A172 (cell line): Measurements from ENCODE around the gene CDH22. TPM values are rescaled to one million over a fixed set of nuclear protein-coding genes. Genes with fewer than 3 reads are reported as not detected.

ENCODE experiments used
- DNase-seq: peaks from one replicate; pipeline ENCODE4 v3.0.0-alpha.2; 2015; ENCODE audit warnings: low spot score
- total RNA-seq: library from RNA; depleted of rRNA; stranded (reverse); fragments of >200 nt; shearing (Covaris generic); gene quantifications from 2 replicates; pipeline ENCODE4 v1.2.3, GENCODE V29; 2014; rRNA removed

The CDH22 gene, protein sequence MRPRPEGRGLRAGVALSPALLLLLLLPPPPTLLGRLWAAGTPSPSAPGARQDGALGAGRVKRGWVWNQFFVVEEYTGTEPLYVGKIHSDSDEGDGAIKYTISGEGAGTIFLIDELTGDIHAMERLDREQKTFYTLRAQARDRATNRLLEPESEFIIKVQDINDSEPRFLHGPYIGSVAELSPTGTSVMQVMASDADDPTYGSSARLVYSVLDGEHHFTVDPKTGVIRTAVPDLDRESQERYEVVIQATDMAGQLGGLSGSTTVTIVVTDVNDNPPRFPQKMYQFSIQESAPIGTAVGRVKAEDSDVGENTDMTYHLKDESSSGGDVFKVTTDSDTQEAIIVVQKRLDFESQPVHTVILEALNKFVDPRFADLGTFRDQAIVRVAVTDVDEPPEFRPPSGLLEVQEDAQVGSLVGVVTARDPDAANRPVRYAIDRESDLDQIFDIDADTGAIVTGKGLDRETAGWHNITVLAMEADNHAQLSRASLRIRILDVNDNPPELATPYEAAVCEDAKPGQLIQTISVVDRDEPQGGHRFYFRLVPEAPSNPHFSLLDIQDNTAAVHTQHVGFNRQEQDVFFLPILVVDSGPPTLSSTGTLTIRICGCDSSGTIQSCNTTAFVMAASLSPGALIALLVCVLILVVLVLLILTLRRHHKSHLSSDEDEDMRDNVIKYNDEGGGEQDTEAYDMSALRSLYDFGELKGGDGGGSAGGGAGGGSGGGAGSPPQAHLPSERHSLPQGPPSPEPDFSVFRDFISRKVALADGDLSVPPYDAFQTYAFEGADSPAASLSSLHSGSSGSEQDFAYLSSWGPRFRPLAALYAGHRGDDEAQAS
- total RNA-seq, result not detected in 2 replicates

DNA sequence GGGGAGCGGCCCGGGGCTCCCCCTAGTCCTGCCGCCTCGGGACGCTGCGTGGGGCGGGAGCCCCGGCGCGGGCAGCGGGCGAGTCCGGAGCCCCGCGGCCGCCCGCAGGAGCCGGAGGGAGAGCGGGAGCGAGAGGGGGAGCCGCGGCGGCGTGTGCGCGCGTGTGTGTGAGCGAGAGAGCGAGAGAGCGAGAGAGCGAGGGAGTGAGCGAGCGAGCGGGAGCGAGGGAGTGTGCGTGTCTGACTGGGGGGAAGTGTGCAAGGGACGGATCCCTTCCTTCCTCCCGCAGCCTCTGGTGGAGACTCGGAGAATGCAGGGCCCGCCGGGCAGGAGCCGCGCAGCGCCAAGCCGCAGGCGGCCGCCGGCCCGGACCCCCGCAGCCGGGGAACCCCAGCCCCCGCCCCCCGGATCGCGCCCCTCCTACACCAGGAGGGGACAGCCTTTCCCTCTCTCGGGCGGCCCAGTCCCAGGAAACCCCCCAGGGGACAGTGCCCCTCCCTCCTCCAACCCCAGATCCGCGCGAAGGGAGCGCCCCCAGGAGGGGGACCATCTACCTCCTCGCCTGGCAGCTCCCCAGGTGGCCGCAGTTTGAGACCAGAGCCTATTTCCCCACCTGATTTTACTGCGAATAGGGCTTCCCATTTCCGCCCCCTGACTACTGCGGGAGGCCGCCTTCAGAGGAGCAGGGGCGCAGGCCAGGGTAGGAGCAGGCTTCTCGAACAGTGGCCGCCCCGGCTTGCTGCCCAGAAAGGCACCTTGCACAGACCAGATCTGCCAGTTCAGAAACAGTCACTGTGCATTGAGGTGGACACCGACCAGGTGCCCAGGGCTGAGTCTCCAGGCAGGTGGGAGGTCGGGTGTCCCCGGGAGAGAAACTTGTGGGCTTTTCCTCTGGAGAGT, at the start of gene CDH22:
Gene CDH22 (minus strand): TSS at position 241 of the 900 bp plus-strand sequence. CDS start 57,204 bp downstream, outside the sequence.
- peak; percentile 30 for DNase-seq

DNA sequence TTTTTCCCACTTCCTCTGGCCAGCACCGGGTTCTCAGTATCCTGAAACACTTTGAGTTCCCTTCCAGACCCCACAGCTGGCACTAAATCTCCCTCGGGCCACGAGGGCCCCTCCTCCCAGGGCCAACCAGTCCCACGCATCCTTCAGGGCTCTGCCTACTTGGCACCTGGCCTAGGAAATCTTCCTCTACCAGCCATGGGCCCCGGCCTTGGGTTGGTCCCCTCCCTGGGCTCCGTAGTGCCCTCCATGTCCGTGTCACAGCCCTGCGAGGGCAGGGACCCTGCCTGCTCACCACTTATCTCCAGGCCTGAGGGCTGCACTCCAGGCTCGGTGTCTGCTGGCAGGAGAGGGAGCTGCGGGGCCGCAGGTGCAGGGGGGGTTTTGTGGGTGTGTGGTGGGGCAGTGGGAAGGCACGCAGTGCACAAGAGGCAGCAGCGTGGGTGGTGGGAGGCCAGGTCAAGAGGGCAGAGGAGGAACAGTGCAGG, 48.8 kb upstream of the CDH22 start:
- DNase-seq, result no peak

DNA sequence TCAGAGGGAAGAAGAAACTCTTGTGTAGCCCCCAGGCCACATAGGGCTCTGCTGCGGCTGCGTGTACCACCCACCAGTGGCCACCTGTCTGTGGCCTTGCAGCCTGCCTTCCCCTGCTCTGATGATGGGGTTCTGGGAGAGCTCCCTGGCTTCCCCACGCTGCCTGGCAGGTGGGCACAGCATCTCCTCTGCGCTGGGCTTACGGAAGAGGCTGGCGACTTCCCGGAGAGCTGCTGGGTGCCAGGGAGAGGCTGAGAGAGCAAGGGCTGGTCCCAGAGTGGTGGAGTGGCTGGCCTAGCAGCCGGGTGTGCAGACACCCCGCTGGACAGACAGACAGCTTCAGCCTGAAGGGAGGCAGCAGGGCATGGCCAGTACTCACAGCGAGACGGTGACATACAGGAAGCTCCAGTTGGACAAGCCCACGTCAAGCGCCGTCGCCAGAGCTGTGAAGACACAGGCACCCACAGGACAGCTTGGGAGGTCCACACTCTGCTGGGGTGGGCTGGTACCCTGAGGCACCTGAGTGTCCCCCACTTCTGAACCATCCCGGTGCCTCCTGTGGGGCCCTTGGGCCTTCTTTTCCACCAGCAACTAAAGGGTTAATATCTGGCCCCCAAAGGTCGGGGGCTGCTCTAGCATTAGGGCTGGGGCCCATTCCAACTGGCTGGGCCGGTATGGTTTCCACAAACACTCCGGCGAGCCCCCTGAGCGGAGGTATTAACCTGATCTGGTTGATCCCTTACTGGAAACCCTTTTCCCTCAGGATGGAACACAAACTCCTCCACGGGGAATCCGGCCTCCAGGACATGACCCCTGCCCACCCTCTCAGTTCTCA, 48.1 kb upstream of the CDH22 start:
- no peak for DNase-seq

DNA sequence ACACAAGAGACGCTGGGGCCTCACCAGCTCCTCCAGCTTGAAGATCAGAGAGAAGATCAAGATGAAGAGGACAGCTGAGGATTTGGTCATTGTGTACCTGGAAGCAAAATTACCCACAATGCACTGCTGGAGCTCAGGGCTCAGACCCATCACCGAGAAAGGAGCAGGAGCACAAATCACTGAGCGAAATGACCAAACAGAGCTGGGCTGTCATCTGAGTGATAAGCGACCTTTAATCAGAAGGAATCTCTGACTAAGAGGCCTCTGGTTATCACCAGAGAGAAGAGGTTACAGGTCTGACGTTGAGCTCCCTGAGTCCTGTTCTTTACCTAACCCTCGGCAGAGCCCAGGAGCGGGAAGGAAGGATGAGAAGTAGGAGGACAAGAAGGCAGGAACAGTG, 47.5 kb upstream of the CDH22 start:
- DNase-seq, result no peak

DNA sequence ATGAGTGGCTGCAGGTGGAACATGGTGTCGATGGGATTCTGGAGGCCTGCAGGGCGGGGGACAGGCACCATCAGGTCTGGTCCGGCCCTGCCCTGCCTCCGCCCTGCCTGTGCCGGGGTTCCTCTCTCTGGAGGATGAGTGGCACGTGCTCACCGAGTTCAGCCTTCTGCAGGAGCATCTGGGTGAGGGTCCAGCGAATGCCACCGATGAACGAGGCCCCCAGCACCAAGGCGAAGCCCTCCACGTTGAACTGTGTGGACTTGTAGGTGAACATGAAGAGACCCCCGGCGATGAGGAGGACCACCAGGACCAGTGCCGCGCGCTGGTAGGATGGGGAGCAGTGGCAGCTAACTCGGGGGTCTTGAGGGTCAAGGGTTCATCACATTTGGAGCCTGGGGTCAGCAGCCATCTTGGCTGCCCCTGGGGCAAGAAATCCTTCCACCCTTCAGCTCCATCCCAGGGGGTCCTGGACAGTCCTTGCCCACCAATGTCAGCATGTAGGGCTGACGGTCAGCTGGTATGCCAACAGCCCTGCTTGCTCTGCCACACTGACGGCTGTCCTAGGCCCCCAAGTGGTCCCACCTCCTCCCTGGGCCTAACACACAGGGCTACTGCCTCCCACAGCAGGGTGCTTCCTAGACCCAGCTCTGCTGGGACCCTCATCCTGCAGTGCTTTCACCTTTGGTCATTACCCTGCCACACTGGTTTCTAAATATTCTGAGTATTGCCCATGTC, 46.8 kb upstream of the CDH22 start:
- DNase-seq, result no peak

DNA sequence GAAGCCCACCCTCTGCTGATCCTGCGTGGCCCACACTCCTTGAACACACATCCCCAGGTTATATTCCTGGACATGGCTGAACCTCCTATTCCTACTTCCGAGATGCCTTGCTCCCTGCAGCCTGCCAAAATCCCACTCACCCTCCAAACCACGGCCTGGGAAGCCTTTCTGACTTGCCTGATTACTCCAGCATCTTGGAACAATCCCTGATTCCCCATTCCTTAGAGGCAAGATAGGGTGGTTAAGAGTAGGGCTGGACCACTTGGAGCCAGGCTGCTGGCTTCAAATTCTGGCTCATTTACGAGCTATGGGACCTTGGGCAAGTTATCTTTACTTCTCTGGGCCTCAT, 45.9 kb upstream of the CDH22 start:
- DNase-seq, result no peak

DNA sequence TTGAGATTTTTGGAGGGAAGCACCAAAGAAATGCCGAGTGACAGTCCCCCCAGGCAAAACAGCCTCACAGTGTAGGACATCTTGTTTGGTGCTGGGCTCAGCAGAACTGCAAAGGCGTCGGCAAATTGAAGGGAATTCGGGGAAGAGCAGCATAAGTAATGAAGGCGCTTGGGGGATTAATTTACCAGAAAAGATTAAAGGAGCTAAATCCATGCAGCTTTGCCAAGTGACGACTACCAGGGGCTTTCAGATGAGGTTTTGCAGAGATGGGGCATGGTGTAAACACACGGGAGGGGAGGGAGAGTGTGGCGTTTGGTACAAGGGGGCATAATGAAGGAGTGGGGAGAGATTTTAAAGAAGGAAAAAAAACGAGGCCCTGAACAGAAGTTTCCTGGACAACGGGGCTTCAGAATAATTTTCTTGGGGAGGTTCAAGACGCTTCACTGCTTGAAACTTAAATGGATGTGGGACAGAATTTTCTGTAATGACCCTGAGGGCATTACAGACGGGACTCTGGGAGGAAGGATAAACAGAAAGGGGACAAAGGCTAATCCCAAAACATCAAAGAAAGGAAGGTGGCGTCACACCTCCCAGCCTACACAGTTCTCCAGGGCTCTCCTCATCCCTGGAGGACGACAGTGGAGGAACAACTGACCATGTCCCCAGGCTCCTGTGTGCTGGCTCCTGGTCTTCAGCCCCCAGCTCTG, 45.4 kb upstream of the CDH22 start:
- DNase-seq, result no peak

DNA sequence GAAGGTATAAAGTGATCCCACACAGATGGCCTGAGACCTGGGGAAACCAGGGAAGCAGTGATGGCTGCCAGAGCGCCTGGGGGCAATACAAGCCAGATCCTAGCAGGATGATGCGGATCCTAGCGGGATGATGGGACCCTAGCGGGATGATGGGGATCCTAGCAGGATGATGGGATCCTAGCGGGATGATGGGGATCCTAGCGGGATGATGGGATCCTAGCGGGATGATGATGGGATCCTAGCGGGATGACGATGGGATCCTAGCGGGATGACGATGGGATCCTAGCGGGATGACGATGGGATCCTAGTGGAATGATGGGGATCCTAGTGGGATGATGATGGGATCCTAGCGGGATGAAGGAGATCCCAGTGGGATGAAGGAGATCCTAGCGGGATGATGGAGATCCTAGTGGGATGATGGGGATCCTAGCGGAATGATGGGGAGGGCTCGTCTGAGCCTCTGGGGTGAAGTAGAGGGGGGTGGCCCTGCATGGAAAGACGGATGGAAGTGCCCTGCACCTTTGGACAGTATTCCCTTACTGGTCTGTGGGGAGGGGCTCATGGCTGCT, 44.2 kb upstream of the CDH22 start:
- no peak for DNase-seq

DNA sequence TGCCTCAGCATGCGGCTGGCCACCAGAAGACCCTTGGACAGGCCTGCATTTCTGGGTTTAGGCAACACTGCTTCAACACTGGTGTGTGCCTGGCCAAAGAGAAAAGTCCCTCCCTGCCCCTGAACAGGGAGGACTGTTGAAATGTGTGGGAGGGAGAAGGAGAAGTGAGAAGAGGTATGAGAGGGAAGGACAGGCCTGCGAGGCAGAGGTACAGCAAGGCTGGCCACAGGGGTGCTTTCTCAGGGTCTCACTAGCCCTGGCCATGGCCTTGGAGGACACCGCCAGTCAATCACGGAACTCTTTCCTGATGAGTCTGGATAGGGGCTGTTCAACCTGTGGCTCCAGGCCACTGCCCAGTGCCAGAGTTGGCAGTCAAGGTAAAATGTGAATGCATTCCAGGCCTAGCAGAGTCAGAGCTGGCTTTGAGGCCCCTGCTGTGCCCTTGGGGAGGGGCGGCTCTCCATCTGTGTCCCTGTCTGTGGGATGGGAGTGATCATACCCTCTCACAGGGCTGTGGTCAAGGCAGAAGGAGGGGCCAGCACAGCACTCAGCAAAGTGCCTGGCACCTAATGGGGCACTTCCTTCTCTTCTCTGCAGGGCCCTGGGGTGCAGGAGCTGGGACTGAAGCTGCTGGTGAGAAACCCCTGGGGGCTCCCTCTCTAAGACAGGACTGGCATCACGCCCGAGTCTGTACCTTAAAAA, 43.2 kb upstream of the CDH22 start:
- DNase-seq, result peak; percentile 44

DNA sequence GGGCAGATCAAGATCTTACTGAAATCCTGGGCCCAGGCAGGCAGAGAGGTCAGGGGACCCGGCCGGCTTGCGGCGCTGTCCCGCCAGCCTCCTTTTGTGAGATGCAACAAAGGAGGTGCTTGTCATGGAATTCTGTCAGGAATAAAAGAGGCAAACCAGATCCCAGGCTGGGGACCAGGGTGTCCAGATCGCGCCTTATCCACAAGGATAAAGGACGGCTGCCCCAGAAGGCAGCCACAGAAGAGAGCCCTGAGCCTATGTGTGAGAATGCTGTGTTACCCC, 42.6 kb upstream of the CDH22 start:
- no peak for DNase-seq

DNA sequence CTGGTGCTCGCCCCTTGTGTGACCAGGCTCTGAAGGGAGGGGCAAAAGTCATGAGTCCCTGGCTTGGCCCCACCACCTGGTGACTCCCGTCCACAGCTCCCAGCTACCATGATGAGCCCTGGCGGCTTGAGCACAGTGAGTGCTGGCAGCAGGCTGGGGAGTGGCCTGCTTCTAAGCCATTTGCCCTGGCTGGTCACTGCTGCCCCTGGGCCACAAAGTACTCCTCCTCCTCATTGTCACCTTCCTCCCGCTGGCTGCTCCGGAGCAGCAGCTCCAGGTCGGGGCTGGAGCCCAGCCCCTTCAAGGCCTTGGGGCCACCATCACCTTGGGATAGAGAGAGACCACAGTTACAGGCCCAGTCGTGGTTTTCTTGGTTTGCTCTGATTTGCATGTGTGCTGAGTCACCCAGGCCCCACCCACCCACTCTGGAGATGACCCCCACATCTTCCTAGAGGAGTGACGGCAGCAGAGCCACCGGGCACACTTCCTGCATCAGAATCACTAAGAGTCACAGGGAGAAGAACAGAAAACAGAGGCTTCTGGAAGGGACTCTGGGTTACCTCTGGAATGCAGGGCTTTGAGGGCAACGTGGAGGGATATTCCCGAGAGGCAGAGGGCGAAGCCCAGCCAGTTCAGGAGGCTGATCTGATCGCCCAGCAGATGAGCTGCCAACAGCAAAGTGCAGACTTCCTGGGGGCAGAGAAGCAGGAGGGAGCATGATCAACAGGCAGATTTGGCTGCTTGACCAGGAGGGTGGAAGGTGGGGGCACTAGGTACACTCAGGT, 42.1 kb upstream of the CDH22 start:
- peak; percentile 88 for DNase-seq

DNA sequence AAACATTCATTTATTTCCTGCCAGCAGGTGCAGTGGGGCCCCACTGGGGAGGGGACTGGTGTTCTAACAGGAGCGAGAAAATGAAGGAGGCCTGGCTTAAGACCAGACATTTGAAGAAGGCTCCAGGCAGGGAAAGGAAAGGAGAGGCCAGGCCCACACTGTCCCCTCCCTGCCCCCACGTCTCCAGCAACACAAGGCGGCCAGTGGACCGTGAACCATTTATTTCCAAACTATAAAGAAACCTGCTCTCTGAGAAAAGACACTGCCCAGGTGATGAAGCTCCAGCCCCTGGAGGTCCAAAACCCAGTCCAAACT, 41.4 kb upstream of the CDH22 start:
- DNase-seq, result no peak

DNA sequence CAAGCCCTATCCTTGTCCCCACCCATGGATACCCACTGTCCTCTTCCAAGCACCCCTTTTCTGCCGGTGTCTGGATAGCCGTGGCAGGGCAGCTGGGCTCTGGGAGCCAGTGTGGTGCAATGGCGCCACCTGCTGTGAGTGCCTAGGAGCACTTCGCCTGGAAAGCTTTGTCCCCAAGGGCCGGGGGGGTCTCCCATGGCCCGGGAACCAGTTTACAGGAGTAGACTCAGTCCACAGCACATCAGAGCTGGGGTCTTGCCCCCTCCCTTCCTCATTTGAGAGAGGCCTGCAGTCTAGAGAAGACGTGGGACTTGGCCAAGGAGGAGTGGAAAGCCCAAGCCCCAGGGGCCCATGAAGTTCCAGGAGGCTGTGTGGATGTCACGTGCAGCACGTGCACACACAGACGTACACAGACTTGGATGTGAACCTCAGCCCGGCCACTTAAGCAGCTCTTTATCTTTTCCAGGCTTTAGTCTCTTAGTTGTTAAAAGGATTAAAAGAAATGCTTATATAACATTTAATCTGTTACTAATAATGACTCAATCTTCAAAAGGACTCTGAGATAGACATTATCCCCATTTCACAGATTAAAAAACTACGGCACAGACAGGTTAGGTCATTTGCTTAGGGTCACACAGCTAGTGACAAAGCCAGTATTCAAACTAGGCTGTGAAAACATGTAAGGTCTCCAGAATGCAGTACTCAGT, 40.9 kb upstream of the CDH22 start:
- DNase-seq, result peak; percentile 54

DNA sequence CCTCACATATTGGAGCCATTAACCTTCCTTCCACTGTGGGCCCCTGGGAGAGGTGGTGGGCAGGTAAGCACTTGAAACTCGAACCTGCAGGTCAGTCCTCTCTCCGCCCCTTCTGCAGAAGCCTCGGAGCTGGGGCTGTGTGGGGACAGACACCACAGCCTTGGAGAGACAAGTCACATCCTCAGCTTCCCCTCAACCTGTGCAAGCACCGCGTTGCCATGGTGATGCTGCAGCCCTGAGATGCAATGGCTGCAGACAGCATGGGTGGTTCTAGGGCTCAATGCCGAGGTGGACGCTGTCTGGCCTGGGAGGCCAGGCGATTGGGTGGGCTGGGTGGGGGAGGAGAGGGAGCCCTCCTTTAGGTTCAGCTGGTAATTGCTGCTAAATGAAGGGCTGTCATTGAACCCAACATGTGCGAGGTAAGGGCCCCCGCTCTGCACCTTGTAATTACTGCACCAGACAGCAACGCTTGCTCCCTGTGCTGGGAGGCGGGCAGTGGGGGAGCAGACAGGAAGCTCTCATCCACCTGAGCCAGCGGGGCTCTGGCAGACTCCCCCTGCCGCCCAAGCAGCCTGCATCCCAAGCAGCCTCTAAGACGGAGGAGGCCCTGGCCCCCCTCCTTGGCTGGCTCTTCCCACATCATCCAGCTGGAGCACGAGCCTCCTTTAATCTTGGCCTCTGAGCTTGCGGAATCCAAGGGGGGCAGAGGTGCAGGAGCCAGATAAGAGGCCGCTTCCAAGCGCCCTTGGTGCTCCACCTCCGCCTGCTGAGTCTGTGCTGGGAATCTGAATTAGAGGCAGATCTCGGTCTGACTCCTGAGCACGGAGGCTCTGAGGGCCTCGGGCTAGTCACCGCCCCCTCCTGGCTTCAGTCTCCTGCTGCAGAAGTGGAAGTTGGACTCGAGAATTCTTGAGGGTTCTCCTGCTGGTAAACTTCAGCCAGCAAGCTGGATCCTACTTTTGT, 39.8 kb upstream of the CDH22 start:
- DNase-seq, result no peak

DNA sequence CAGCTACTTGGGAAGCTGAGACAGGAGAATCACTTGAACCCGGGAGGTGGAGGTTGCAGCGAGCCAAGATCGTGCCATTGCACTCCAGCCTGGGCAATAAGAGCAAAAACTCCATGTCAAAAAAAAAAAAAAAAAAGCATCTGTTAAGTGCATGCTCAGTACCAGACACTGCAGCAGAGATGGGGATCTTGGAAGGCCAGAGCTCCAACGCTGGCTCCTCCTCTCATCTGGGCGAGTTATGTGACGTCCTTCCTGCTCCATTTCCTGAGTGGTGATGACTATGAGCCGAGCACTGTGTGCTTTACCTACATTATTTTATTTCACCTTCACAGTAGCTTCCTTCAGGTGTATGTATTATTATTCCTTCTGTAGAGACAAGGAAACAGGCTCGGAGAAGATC, 38.5 kb upstream of the CDH22 start:
- DNase-seq, result no peak

DNA sequence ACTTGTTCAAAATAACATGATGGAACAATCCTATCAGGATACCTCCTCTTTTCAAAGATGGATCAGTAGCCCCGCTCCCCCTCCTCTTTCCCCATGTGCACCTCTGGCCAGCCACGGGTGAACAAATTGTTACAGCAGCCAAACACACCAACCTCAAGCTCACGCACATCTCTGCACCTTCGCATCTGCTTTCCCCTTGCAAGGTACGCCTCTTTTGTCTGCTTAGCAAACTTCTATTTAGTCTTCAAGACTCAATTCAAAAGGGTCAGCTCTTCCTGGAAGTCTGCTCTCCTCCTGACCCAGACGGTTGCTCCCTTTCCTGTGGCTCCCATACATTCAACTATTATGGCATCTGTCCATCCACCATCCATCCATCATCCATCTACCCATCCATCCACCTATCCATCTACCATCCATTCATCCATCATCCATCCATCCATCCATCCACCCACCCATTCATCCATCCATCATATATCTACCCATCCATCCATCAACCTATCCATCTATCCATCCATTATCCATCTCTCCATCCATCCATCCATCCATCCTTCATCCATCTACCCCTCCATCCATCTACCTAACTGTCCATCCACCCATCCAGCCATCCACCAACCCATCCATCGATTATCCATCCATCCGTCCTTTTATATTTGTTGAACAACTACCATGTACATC, 36.3 kb upstream of the CDH22 start:
- no peak for DNase-seq
